DMS 273 (cell line): ENCODE data around the gene IFI27L2.

Experiments used
- DNase-seq: peaks from one replicate; lab custom pipeline; 2025; ENCODE audit not compliant: unreplicated experiment; lab: John Stamatoyannopoulos, UW

Gene IFI27L2

GRCh38 chr14:94103554-94104150 is 25.8 kb downstream of the IFI27L2 start:
- DNase-seq: no peak

- no peak for DNase-seq
Measured at GRCh38 chr14:94102768-94103482, 26.5 kb downstream of the IFI27L2 start.

- no peak for DNase-seq
Measured at GRCh38 chr14:94101748-94102147, 27.7 kb downstream of the IFI27L2 start.

GRCh38 chr14:94100847-94101246 is 28.6 kb downstream of the IFI27L2 start:
- no peak for DNase-seq

GRCh38 chr14:94099006-94099405 is 30.4 kb downstream of the IFI27L2 start:
- DNase-seq: no peak

GRCh38 chr14:94098326-94098992 is 30.9 kb downstream of the IFI27L2 start:
- DNase-seq: no peak

GRCh38 chr14:94097091-94097490 is 32.3 kb downstream of the IFI27L2 start:
- DNase-seq: no peak

GRCh38 chr14:94093418-94093817 is 36.0 kb downstream of the IFI27L2 start:
- DNase-seq: no peak

GRCh38 chr14:94089479-94089878 is 39.9 kb downstream of the IFI27L2 start:
- DNase-seq: no peak

GRCh38 chr14:94088516-94088915 is 40.9 kb downstream of the IFI27L2 start:
- DNase-seq: no peak

- DNase-seq: no peak
Measured at GRCh38 chr14:94087891-94088290, 41.5 kb downstream of the IFI27L2 start.

GRCh38 chr14:94081386-94081820 is 48.0 kb downstream of the IFI27L2 start:
- peak; percentile 56 for DNase-seq

GRCh38 chr14:94080621-94081385 is 48.6 kb downstream of the IFI27L2 start, which contains the start of the genes DDX24 and IFI27L1:
TSS of gene DDX24 (minus strand) at chr14:94081202. CDS start at chr14:94079742, 1,460 bp downstream.
TSS of gene IFI27L1 (plus strand) at chr14:94081310. CDS start at chr14:94096938, 15,628 bp downstream.
- DNase-seq: peak; percentile 98

- peak; percentile 79 for DNase-seq
Measured at GRCh38 chr14:94079891-94080620, 49.3 kb downstream of the IFI27L2 start.

GRCh38 chr14:94077823-94078222 is 51.6 kb downstream of the IFI27L2 start:
- no peak for DNase-seq
